ENCODE measurements around the gene CBR1.

DNA sequence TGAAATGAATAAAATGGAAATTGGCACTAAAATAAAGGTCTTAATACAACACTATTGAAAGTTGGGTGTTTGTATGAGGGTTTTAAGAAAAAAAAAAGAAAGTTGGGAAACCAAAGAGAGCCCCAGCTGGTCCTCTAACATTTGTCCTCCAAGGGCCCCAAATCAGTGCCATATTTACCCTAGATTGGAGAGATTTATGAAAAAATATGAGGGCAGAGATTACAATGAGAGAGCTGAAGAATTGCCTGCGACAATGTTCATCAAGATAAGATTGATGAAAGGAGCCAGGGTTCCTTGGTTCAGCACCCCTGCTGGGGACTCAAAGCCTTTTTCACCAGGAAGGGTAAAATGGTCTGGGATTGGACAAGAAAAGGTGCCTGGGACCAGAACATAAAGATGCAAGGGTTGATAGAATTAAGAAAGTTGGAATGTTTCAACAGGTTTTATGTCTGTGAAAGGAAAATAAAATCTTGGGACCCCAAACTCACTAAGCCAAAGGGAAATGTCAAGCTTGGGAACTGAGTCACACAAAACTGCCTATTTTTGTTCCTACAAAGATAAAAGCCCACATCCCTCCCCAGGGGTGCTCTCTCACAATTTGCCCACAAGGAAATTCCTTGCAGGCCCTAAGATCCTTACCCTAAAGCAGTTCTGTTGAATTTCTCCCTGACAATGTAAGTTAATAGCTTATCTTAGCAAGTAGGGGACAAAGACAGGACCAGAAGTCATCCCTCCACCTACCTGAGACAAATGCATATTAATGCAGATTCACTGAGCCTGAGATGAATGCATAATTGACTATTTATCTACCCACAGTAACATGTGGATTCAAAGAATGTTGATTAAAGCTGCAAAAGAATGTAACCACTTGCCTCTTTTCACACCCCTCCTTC, 26.8 kb downstream of the CBR1 start:
- TF ChIP-seq ZNF121 (CRISPR knock-in tag; conservative IDR thresholded peaks at IDR 0.05) (no peak), GTF2F1 (IDR thresholded peaks at IDR 0.05; ENCODE audit: low read depth, low read length) (no peak), PHF21A (IDR thresholded peaks at IDR 0.05; ENCODE audit: borderline replicate concordance, low read depth) (no peak), RAD21 (CRISPR knock-in tag; conservative IDR thresholded peaks at IDR 0.05 in 1 of 2, IDR thresholded peaks at IDR 0.05 in 1 of 2) (no peak), ILK (tag; IDR thresholded peaks at IDR 0.05; ENCODE audit: borderline replicate concordance, low read depth) (no peak), COPS2 (conservative IDR thresholded peaks at IDR 0.05) (no peak), EZH2 (IDR thresholded peaks at IDR 0.05; ENCODE audit: borderline replicate concordance, low read depth, low read length) (no peak), FOXP1 (CRISPR knock-in tag; IDR thresholded peaks at IDR 0.05) (no peak)
- TF ChIP-seq, protein P1, sequence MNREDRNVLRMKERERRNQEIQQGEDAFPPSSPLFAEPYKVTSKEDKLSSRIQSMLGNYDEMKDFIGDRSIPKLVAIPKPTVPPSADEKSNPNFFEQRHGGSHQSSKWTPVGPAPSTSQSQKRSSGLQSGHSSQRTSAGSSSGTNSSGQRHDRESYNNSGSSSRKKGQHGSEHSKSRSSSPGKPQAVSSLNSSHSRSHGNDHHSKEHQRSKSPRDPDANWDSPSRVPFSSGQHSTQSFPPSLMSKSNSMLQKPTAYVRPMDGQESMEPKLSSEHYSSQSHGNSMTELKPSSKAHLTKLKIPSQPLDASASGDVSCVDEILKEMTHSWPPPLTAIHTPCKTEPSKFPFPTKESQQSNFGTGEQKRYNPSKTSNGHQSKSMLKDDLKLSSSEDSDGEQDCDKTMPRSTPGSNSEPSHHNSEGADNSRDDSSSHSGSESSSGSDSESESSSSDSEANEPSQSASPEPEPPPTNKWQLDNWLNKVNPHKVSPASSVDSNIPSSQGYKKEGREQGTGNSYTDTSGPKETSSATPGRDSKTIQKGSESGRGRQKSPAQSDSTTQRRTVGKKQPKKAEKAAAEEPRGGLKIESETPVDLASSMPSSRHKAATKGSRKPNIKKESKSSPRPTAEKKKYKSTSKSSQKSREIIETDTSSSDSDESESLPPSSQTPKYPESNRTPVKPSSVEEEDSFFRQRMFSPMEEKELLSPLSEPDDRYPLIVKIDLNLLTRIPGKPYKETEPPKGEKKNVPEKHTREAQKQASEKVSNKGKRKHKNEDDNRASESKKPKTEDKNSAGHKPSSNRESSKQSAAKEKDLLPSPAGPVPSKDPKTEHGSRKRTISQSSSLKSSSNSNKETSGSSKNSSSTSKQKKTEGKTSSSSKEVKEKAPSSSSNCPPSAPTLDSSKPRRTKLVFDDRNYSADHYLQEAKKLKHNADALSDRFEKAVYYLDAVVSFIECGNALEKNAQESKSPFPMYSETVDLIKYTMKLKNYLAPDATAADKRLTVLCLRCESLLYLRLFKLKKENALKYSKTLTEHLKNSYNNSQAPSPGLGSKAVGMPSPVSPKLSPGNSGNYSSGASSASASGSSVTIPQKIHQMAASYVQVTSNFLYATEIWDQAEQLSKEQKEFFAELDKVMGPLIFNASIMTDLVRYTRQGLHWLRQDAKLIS (CRISPR knock-in tag; IDR thresholded peaks at IDR 0.05), result no peak
- TF ChIP-seq, protein P2, sequence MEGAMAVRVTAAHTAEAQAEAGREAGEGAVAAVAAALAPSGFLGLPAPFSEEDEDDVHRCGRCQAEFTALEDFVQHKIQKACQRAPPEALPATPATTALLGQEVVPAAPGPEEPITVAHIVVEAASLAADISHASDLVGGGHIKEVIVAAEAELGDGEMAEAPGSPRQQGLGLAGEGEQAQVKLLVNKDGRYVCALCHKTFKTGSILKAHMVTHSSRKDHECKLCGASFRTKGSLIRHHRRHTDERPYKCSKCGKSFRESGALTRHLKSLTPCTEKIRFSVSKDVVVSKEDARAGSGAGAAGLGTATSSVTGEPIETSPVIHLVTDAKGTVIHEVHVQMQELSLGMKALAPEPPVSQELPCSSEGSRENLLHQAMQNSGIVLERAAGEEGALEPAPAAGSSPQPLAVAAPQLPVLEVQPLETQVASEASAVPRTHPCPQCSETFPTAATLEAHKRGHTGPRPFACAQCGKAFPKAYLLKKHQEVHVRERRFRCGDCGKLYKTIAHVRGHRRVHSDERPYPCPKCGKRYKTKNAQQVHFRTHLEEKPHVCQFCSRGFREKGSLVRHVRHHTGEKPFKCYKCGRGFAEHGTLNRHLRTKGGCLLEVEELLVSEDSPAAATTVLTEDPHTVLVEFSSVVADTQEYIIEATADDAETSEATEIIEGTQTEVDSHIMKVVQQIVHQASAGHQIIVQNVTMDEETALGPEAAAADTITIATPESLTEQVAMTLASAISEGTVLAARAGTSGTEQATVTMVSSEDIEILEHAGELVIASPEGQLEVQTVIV (CRISPR knock-in tag; IDR thresholded peaks at IDR 0.05; ENCODE audit: borderline replicate concordance), result no peak
- TF ChIP-seq, protein P3, sequence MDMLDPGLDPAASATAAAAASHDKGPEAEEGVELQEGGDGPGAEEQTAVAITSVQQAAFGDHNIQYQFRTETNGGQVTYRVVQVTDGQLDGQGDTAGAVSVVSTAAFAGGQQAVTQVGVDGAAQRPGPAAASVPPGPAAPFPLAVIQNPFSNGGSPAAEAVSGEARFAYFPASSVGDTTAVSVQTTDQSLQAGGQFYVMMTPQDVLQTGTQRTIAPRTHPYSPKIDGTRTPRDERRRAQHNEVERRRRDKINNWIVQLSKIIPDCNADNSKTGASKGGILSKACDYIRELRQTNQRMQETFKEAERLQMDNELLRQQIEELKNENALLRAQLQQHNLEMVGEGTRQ (CRISPR knock-in tag; IDR thresholded peaks at IDR 0.05), result no peak

Data from K562 (cell line).